Fibroblast of mammary gland (primary cell): Measurements from ENCODE around the gene FHL3.
A peak's percentile ranks its signal among the peaks of the same experiment; 100 is the strongest.

Experiments used
- DNase-seq: peaks from one replicate; pipeline ENCODE4 v3.0.0-alpha.2; 2010; ENCODE audit warnings: low read depth
- H3K4me3 ChIP-seq: 2 replicates; pipeline ENCODE4 v1.5.1; 2011; ENCODE audit warnings: low read depth, mild to moderate bottlenecking, low read length, moderate library complexity; ENCODE audit not compliant: control insufficient read depth
- TF ChIP-seq, protein P1 (sequence below): conservative IDR thresholded peaks from 2 replicates; pipeline ENCODE4 v1.5.1; 2011; ENCODE audit warnings: low read depth, low read length, inconsistent platforms; ENCODE audit not compliant: control insufficient read depth, insufficient read depth

The FHL3 gene

DNA sequence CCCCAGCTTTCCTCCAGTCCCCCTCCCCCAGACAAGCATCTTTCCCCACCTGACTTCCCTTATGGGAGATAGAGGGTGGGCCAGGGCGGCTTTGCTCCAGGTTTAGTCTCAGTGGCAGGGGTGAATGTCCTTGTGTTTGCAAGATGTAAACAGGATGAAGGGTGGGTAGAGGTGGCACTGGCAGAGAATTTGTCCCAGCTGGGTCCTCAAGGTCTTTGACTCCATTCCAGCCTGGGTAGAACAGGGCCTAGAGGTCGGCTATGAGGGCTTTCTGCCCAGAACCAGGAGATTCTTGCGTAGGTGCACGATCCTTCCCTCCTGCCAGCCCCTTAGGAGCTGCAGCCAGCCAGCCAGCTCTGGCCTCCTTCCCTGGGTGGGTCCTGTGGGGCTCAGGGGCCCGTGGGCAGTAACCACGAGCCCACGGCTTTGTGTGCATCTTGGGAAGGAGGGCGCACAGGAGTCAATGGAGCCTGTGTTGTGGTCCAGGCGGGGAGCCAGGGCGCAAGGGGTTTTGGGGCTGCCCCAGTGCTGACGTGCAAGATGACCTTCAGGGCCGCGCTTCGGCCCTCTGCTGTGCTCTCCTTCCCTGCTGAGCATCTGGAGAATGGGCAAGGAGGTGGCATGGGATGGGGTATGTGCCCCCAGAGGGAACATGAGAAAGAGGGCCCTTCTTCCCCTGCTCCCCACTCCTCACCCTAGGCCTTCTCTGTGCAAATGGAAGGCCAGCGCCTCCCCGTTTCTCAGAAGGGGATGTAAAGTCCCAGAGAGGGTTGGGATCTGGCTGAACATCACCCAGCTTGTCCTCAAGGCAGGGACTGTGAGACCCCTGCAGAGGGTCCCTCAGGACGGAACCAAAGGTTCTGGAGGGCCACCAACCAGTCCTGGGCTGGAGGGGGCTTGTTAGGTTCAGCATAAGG, 25.5 kb upstream of the FHL3 start:
- no peak overlapping the region for H3K4me3 ChIP-seq
- TF ChIP-seq, protein P1, sequence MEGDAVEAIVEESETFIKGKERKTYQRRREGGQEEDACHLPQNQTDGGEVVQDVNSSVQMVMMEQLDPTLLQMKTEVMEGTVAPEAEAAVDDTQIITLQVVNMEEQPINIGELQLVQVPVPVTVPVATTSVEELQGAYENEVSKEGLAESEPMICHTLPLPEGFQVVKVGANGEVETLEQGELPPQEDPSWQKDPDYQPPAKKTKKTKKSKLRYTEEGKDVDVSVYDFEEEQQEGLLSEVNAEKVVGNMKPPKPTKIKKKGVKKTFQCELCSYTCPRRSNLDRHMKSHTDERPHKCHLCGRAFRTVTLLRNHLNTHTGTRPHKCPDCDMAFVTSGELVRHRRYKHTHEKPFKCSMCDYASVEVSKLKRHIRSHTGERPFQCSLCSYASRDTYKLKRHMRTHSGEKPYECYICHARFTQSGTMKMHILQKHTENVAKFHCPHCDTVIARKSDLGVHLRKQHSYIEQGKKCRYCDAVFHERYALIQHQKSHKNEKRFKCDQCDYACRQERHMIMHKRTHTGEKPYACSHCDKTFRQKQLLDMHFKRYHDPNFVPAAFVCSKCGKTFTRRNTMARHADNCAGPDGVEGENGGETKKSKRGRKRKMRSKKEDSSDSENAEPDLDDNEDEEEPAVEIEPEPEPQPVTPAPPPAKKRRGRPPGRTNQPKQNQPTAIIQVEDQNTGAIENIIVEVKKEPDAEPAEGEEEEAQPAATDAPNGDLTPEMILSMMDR, result no peak
- DNase-seq, result no peak

DNA sequence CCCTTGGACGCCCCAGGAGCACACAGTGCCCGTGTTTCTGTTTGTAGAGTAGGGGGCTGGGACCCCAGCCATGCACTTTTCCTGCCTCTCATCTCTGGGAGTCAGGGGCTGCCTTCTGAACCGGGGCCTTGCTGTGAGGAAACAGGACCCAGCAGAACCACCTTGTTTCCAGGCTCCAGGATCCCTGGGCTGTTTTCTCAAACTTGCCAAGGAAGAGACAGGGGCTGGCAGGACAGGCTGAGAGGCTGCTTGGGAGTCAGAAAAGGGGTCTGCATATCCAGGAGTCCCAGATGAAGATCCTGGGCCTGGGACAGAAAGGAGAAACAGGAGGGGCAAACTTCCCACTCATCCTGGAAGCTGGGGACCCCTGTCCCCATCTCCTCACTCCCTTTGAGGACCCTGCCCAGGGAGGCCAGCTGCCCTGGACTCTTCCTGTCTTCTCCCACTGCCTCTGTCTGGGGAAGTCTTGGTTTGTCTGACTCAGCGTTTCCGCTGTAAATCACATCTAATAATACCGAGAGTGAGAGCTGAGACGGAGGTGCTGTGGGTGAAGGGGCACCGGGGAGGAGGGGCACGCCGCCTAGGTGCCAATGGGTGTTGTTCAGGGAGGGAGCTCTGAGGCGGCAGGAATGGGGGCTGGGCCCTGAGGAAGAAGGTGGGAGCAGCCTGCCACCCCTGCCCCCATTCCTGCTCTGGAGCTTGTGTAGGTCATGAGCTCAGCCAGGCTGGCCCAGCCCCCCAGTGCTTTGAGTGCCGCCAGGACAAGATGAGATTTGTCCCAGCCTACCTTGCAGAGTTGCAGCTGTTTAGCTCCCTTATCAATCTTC, 24.6 kb upstream of the FHL3 start:
- H3K4me3 ChIP-seq, result peak overlapping the region; percentile 16
- TF ChIP-seq, protein P1, result no peak
- DNase-seq, result peak; percentile 72

DNA sequence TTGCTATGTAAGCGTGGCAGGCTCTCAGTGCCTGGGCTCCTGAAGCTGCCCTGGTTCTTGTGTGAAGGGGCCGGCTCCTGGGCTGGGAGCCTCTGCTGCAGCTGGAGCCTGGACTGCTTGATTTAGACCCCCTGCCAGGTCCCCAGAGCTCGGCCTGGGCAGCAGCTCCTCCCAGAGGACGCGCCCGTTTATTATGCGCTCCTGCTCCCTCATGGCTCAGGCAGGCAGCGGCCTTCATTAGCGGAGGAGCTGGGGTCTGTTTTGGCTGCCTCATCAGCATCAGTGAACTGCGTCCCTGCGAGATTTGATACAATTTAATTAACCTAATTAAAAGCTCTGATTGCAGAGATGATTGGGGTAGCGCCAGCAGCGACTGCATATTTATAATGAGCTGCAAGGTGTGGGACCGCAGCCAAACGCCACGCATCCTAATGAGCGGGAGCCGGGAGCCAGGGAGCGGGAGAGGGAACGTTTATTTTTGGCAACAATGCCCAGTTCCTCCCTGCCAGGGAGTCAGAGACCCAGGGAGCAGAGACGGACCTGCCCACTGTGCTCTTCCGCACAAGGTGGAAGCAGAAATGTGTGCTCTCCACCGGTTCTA, 23.9 kb upstream of the FHL3 start:
- no peak overlapping the region for H3K4me3 ChIP-seq
- TF ChIP-seq, protein P1, result no peak
- DNase-seq, result peak; percentile 44

DNA sequence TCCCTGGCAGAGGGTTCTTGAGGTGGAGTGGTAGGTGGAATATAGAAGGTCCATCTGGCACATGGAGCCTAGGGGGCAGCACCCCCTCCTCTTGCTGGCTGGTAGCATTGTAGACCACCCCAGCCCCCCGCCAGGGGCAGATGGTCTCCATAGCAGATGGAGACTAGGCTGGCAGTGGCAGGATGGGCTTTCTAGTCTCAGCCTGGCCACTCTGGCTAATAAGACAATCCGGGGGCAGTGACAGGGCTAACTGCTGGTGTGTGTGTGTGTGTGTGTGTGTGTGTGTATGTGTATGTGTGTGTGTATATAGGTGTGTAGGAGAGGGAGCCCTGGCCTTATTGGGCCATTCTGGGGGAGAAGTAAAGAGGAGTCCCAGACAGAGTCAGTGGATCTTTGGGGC, 23.4 kb upstream of the FHL3 start:
- no peak overlapping the region for H3K4me3 ChIP-seq
- no peak for DNase-seq
- TF ChIP-seq, protein P1, result no peak

DNA sequence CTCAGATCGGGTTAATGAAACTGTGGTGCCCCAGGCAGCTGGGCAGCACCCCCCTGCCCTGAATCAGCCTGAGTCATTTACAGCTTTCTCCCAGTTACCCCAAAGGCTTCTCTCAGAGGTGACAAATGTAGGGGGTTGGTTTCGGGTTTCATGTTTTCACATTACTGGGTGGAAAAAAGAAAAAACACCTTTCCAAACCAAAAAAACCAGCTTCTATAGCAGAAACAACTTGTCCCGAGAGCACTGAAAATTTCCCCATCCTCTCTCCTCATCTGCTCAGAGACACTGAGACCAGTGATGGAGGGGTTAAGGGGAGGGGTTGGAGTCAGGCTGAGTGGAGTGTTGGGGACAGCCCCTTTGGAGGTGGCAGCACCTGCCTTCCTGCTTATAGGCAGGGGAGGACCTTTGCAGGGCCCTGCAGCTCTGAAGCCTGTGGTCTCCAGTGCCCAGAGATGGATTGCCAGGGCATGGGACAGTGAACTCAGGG, 22.8 kb upstream of the FHL3 start:
- TF ChIP-seq, protein P1, result no peak
- peak; percentile 34 for DNase-seq
- H3K4me3 ChIP-seq, result no peak overlapping the region

DNA sequence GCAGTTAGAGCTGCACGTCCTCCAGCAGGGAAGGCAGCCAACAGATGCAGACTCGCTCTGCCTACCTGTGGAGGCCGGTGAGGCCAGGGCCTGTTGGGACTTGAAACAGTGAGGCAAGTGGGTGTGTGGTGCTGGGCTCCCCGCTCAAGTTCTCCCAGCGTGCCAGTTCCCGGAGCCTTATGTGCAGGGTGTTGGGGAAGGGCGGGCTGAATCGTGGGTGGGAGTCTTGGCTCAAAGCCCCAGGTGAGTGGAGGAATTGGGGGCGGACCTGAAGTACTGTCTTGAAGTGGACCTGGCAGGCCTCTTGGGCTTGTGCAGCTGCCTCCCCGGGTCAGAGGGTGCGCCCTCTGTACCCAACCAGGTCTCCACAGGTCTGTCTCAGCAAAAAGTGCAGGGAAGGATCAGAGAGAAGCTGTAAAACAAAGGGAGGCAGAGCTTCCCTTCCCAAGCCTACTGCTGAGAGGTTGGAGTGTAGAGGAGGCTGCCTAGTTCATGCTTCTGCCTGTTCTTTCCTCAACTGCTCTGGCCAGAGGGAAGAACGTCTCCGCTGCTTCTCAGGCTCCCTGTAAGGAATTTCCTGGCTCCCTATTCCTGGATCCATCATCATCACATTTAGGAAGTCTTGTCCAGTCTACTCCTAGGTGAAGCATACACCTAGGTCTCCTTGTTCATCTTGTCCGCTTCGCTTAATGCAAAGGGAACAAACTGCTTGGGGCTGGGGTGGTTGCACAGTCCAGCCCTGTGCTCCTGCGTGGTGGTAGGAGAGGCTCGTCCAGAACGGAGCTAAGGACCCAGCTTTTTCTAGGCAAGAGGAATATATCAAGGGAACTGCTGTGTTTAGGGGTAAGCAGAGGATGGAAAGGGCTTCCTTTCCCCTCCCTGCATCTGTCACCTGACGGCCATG, 22.1 kb upstream of the FHL3 start:
- DNase-seq, result no peak
- TF ChIP-seq, protein P1, result no peak
- no peak overlapping the region for H3K4me3 ChIP-seq
